Measurements from ENCODE around the gene PDE8B.
"Not testable (repeated sequence)": the region's sequence is repeated elsewhere in the genome, so short reads cannot be mapped to it uniquely, and the experiment has no call there.

The PDE8B gene

GRCh38 chr5:77431286-77431685 lies 220.8 kb downstream of the PDE8B start:
- no peak for DNase-seq

DNA sequence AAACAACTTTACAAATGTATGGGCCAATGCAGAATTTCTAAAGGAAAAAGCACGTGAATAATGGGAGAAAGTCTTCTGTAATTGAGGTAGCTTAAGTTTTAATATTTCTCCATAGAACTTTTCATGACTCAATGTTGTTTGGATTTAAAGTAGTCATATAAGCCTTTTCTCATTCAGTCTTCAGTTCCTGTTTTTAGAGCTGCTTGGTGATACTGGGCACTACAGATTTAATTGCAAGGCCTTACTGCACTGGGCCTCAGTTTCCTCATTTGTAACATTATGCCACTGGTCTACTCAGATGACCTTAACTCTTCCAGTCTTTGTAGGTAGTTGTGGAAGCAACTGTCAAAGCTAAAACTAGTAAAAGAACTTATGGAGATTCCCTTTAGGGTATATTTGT lies 221.2 kb downstream of the PDE8B start:
- DNase-seq: no peak

- peak in 8 of 56 donors; percentile 5 to 53 (median 28) for DNase-seq
Observed at GRCh38 chr5:77437194-77437593, 226.7 kb downstream of the PDE8B start.

- peak in 2 of 56 donors; percentile 8 to 19 for DNase-seq
Observed at GRCh38 chr5:77438071-77438470, 227.6 kb downstream of the PDE8B start.

GRCh38 chr5:77443670-77444069 lies 233.2 kb downstream of the PDE8B start:
- DNase-seq: no peak

GRCh38 chr5:77444356-77444755 lies 233.9 kb downstream of the PDE8B start:
- DNase-seq: no peak

GRCh38 chr5:77448831-77449230 lies 238.4 kb downstream of the PDE8B start:
- no peak for DNase-seq

GRCh38 chr5:77449277-77449676 lies 238.8 kb downstream of the PDE8B start:
- DNase-seq: peak in 3 of 56 donors; percentile 10 to 33 (median 13)

- no peak for DNase-seq
Observed at GRCh38 chr5:77449981-77450380, 239.5 kb downstream of the PDE8B start.

DNA sequence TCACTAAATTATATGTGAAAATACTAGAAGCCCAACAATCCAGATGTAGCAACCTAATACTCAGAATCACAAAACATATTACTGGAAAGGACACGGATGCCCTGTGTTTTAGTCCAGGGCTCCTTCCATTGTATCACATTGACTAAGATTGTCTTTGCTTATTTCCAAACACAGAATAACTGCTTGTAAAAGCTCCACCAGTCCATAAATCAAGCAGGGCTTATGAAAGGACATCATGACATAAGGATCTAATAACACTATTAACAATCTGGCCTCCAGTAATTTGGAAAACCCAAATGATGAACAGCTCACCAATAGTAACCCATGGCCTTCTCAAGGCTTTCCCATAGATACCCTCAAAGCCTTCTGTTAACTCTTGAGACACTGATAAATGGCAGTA lies 241.9 kb downstream of the PDE8B start:
- DNase-seq: no peak

GRCh38 chr5:77454123-77454522 lies 243.6 kb downstream of the PDE8B start:
- DNase-seq: no peak

- no peak for DNase-seq
Observed at GRCh38 chr5:77461287-77461686, 250.8 kb downstream of the PDE8B start.

GRCh38 chr5:77463905-77464304 lies 253.4 kb downstream of the PDE8B start:
- no peak for DNase-seq

- DNase-seq: not testable (repeated sequence)
Observed at GRCh38 chr5:77468875-77469274, 258.4 kb downstream of the PDE8B start.

DNA sequence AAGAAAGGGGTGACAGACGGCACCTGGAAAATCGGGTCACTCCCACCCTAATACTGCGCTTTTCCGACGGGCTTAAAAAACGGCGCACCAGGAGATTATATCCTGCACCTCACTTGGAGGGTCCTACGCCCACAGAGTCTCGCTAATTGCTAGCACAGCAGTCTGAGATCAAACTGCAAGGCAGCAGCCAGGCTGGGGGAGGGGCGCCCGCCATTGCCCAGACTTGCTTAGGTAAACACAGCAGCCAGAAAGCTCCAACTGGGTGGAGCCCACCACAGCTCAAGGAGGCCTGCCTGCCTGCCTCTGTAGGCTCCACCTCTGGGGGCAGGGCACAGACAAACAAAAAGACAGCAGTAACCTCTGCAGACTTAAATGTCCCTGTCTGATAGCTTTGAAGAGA lies 264.6 kb downstream of the PDE8B start:
- not testable (repeated sequence) for DNase-seq

Measured in amygdala (tissue), 56 donors.